H1 (cell line): Measurements from ENCODE around the gene BBX. TPM values are rescaled to one million over a fixed set of nuclear protein-coding genes. Genes with fewer than 3 reads are reported as not detected.

Source experiments
- BRCA1 ChIP-seq: IDR thresholded peaks from 2 replicates; pipeline ENCODE4 v1.6.1; 2012; ENCODE audit warnings: low read depth, low read length, improper control_type of control experiment
- JUN ChIP-seq: IDR thresholded peaks from 2 replicates; pipeline ENCODE4 v1.6.1; 2011; ENCODE audit warnings: low read depth, mild to moderate bottlenecking, improper control_type of control experiment, low read length
- KDM1A ChIP-seq: fragments of 200-600, 300-600 bp; sonication (generic); IDR thresholded peaks from 2 replicates; pipeline ENCODE4 v1.7.1; 2016; ENCODE audit warnings: mild to moderate bottlenecking, low read length, borderline replicate concordance
- polyA plus RNA-seq, 7 experiments: library from polyadenylated mRNA; depleted of rRNA in 3 of 7; stranded (reverse) in 5 of 7; unstranded in 2 of 7; fragments of >200 nt in 5 of 7; fragments of 200-250 nt in 2 of 7; gene quantifications; 1 replicate in 5 of 7; 2 replicates in 1 of 7; 4 replicates in 1 of 7; pipeline versions ENCODE4 v1.2.1 to v1.2.3, GENCODE V29; 2011 to 2013; ENCODE audit warnings: missing spikeins in 2 of 7, mixed read lengths in 2 of 7
- total RNA-seq: library from RNA; stranded (reverse); fragmentation: NEBNext Ultra II Directional; extraction: Animal tissue kit (Norgen Biotek cat#: 25700); gene quantifications from 2 replicates; pipeline ENCODE4 v1.2.1, GENCODE V29; 2021

BBX gene
- total and polyA plus RNA-seq, 2 of the 8 experiments (the other 6 are each of a cell fraction or from before 2014, with no cell fraction given) = 11.0 to 42.5 TPM

GRCh38 chr3:107769882-107770281 lies 247.1 kb downstream of the BBX start (continued):
- no peak for TF ChIP-seq BRCA1
- no peak for TF ChIP-seq KDM1A
- no peak for TF ChIP-seq JUN
- TF ChIP-seq, all 59 proteins: peak for 0
